HG02884 (cell line): ENCODE measurements around the gene LRRC4C.

Source experiments
- ATAC-seq: cut with Tn5 transposase; IDR thresholded peaks from one replicate; pipeline ENCODE4 v1.9.1; 2021; ENCODE audit warnings: mild to moderate bottlenecking, moderate library complexity; ENCODE audit not compliant: unreplicated experiment

Gene LRRC4C

GRCh38 chr11:40139536-40139935 lies 1319.9 kb downstream of the LRRC4C start:
- ATAC-seq, result no peak

- ATAC-seq, result no peak
These were observed 1320.4 kb downstream of the LRRC4C start for GRCh38 chr11:40139066-40139465.

GRCh38 chr11:40134820-40135570 lies 1324.5 kb downstream of the LRRC4C start:
- no peak for ATAC-seq

GRCh38 chr11:40133498-40133897 lies 1326.0 kb downstream of the LRRC4C start:
- ATAC-seq, result no peak

- no peak for ATAC-seq
These were observed 1326.5 kb downstream of the LRRC4C start for GRCh38 chr11:40132912-40133311.

GRCh38 chr11:40130427-40130826 lies 1329.0 kb downstream of the LRRC4C start:
- ATAC-seq, result no peak

- ATAC-seq, result no peak
These were observed 1330.2 kb downstream of the LRRC4C start for GRCh38 chr11:40129266-40129665.

- no peak for ATAC-seq
These were observed 1334.4 kb downstream of the LRRC4C start for GRCh38 chr11:40125054-40125453.

- no peak for ATAC-seq
These were observed 1339.8 kb downstream of the LRRC4C start for GRCh38 chr11:40119661-40120060.

- ATAC-seq, result no peak
These were observed 1340.7 kb downstream of the LRRC4C start for GRCh38 chr11:40118780-40119179.

GRCh38 chr11:40118026-40118425 lies 1341.4 kb downstream of the LRRC4C start:
- no peak for ATAC-seq

GRCh38 chr11:40104941-40105550 lies 1354.4 kb downstream of the LRRC4C start:
- no peak for ATAC-seq

- ATAC-seq, result no peak
These were observed 1358.7 kb downstream of the LRRC4C start for GRCh38 chr11:40100781-40101180.

GRCh38 chr11:40100162-40100553 lies 1359.3 kb downstream of the LRRC4C start:
- ATAC-seq, result no peak

GRCh38 chr11:40099426-40100161 lies 1359.9 kb downstream of the LRRC4C start:
- no peak for ATAC-seq

GRCh38 chr11:40095446-40095845 lies 1364.0 kb downstream of the LRRC4C start:
- no peak for ATAC-seq

GRCh38 chr11:40094954-40095353 lies 1364.5 kb downstream of the LRRC4C start:
- ATAC-seq, result no peak

GRCh38 chr11:40080434-40080833 lies 1379.0 kb downstream of the LRRC4C start:
- ATAC-seq, result no peak
